SK-N-SH (cell line): ENCODE data around the gene COMMD10.

Experiments used
- CHD2 ChIP-seq: fragments of 150-350 bp; IDR thresholded peaks from 2 replicates; pipeline ENCODE4 v1.6.1; 2018; ENCODE audit warnings: low read length; ENCODE audit not compliant: partially characterized antibody
- JUND ChIP-seq: IDR thresholded peaks from 2 replicates; pipeline ENCODE4 v1.4.0; 2012
- POLR2AphosphoS5 ChIP-seq: IDR thresholded peaks from 2 replicates; pipeline ENCODE4 v1.6.1; 2012; ENCODE audit warnings: low read depth, low read length
- TF ChIP-seq, protein P1 (sequence below): fragments of 200-600 bp; sonication (generic); IDR thresholded peaks from 2 replicates; pipeline ENCODE4 v1.6.1; 2017; ENCODE audit warnings: antibody characterized with exemption, mild to moderate bottlenecking, moderate library complexity

DNA sequence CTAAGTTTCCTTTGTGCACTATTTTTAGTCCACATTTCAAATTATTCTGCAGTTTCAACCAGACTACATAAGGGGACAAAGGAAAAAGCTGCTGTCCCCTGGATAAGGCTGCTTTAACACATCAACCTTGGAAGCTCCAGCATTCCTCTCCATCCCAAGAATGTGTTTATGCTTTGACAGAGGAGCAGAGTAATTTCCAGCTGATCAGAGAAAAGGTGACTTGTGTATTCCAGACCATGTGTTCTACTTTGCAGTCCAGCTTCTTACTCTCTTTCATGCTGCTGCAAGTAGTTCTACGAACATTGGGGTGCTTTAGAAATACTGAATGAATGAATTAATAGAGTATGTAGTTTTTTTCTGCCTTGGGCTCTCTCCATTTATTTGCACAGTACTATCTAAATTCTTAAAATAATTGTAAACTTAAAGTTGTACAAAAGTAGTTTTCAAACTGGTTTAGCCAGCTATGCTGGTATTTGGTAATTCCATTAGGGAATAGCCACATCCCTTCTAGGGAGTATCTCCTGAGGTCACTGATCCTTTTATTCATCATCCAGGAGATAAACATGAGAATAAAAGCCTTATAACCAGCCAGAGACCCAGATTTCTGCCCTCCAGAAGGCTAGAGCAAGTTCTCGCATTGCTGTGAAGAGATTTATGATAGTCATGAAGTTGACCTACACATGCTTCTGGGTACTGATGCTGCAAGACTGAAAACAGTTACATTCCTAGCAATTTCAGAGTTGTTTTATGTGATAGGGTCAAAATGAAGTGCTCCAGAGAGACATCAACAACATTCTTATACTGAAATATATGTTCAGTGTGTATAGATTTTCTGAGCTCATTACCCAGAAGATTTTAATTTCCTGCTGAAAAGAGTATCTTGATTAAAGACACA is 215.2 kb downstream of the COMMD10 start:
- TF ChIP-seq, protein P1, sequence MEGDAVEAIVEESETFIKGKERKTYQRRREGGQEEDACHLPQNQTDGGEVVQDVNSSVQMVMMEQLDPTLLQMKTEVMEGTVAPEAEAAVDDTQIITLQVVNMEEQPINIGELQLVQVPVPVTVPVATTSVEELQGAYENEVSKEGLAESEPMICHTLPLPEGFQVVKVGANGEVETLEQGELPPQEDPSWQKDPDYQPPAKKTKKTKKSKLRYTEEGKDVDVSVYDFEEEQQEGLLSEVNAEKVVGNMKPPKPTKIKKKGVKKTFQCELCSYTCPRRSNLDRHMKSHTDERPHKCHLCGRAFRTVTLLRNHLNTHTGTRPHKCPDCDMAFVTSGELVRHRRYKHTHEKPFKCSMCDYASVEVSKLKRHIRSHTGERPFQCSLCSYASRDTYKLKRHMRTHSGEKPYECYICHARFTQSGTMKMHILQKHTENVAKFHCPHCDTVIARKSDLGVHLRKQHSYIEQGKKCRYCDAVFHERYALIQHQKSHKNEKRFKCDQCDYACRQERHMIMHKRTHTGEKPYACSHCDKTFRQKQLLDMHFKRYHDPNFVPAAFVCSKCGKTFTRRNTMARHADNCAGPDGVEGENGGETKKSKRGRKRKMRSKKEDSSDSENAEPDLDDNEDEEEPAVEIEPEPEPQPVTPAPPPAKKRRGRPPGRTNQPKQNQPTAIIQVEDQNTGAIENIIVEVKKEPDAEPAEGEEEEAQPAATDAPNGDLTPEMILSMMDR = no peak
- no peak for TF ChIP-seq CHD2
- TF ChIP-seq POLR2AphosphoS5 = no peak
- no peak for TF ChIP-seq JUND
